MM.1S (cell line): Measurements from ENCODE around the gene TIAM1.

Experiments used
- EZH2 ChIP-seq: fragments of 300-600 bp; sonication (generic); optimal IDR thresholded peaks from 2 replicates; pipeline ENCODE3; 2017; ENCODE audit warnings: low read depth, mild to moderate bottlenecking, antibody characterized with exemption, low read length, mixed read lengths
- TF ChIP-seq, protein P1 (sequence below): fragments of 300-600 bp; sonication (generic); IDR thresholded peaks from 2 replicates; pipeline ENCODE4 v1.5.1; 2016; ENCODE audit warnings: antibody characterized with exemption, low read length, mixed read lengths

DNA sequence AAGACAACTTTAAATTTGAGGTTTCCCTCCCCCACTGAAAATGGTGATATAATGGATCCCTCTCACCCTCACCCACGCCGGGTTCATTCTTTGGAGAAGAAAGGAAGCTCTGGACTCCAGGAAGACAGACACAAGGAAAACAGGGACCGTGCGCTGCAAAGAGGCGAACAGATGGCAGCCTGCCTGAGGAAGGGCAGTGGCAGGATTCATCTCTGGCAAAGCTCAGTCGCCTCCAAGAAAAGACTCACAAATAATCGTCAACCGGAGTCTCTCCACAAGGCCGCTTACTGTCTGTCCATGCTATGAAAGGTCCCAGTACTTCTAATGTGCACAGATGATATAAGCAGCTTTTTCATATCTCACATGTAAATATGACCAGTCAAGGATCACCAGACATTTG is 110.3 kb downstream of the TIAM1 start:
- TF ChIP-seq, protein P1, sequence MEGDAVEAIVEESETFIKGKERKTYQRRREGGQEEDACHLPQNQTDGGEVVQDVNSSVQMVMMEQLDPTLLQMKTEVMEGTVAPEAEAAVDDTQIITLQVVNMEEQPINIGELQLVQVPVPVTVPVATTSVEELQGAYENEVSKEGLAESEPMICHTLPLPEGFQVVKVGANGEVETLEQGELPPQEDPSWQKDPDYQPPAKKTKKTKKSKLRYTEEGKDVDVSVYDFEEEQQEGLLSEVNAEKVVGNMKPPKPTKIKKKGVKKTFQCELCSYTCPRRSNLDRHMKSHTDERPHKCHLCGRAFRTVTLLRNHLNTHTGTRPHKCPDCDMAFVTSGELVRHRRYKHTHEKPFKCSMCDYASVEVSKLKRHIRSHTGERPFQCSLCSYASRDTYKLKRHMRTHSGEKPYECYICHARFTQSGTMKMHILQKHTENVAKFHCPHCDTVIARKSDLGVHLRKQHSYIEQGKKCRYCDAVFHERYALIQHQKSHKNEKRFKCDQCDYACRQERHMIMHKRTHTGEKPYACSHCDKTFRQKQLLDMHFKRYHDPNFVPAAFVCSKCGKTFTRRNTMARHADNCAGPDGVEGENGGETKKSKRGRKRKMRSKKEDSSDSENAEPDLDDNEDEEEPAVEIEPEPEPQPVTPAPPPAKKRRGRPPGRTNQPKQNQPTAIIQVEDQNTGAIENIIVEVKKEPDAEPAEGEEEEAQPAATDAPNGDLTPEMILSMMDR = no peak
- TF ChIP-seq EZH2 = no peak
